ENCODE measurements around the gene CLVS2.

Gene CLVS2

DNA sequence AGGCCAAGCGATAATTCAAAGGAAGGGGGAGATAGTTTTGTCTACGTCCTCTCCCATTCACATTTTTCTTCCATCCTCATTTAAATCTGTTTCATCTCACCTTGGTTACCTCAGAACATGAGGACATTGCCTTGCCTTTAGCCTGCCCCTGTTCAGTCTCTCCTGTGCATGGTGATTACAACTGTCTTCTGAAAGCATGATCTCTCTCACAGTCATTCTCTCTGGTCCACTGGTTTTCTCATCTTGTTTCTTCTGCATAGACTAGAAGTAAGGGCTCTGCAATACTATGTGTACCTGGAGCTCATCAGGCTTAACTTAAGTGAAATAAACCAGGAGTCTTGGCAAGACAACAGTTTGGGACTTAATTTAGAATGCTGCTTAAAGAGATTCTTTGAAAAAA is 31.4 kb downstream of the CLVS2 start:
- no peak for DNase-seq

DNA sequence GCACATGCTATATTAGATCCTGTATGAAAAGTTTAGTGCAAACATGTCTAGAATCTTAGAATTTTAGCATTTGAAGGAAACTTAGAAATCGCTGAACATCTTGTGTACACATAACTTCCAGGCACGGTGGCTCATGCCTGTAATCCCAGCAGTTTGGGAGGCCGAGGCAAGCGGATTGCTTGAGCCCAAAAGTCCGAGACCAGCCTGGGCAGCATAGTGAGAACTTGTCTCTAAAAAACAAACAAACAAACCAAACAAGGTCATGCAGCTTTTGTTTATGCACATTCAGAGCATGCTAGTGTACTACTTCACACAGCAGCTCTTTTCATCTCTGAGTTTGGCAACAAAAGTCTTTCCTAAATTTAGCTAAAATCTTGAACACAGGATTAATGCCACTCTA is 32.2 kb downstream of the CLVS2 start:
- DNase-seq = no peak

DNA sequence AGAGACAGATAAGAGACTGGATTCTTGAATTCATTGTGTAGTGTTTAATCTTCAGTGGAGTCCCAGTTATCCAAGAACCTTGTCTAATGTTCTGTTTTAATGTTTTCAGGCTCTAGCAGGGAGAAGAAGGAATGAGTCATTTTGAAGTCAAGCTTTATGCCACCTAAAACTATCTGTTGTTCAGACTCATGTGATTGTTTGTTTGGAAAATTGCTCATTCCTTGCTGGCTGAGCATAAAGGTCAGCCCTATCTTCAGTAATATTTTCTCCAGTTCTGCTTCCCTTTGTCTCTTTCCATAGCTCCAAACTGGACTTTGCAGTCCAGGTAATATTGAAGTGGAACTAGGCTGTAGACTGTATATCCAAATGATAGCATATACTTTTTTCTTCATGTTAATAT is 34.2 kb downstream of the CLVS2 start:
- no peak for DNase-seq

DNA sequence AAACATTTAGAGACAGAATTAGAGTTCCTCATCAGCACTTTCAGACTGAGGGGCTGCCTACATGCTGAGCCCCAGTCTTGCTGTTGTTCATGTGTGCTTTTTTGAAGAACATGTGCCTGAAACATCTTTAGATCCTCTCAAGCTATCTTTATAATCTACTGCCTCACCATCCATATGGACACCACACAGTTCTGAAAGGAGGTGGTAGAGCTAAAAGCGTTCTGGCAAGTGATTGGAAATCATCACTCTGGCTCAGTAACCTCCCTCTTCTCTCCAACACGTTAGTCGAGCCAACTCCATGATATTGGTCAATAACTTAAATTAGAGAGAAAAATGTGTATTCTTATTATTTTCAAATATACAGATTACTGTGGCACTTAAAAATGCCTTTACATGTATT is 40.6 kb downstream of the CLVS2 start:
- no peak for DNase-seq

DNA sequence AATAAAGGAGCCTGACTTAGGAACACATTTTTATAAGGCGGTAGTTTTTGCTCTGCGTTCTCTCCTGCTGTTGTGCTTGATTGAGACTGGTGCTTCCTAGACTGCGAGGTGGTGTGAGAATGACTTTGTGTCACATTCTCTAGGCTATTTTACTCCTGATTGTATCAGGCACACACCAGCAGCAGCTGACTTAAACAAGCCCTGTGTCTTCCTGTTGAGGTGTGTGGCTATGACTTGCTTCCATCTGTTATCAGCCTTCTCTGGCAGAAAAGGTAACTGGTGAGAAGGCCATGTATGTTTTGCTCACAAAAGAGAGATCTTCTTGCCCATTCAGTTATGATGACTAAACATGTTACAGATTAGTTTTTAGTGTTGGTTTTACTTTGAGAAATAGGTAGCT is 43.4 kb downstream of the CLVS2 start:
- no peak for DNase-seq

DNA sequence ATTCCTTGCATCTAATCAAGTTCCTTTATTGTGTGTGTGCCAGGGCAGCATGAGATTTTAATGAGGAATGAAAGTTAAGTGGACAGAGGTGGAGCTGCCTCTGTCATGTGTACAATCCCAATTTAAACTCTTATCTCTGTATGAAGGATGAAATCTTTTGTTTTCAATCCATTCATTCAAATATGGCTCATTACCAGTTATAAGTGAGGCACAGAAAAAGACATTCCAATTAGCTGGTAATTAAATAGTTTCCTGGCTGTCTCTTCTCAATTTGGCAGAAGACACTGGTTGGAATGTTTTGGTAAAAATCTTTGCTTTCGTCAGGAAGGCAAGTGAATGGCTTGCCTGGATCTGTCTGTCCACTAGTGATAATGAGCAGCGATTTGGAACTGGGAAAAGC is 46.4 kb downstream of the CLVS2 start:
- no peak for DNase-seq

DNA sequence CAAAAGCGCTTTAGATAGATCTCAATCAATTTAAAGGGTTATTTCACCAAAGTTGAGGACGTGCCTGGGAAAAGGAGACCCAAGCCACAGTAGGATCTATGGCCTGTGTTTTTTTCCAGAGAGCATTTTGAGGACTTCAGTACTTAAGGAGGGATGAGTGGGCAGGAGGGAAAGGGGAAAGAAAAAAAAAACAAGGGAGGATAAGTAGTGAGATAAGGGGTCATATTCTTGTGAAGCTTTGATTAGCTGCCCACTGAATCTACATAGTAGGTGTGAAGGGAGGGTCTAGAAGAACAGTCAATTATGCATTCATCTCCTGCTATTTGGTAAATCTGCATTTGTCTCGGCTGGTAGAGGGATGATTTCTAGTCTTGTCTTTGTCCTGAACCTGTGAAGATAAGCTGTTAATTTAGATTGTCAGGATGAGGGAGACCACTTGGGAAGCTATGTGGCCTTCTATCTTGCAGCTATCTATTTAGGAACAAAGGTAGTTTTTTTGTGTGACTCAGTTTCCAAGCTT is 48.4 kb downstream of the CLVS2 start:
- DNase-seq = no peak

DNA sequence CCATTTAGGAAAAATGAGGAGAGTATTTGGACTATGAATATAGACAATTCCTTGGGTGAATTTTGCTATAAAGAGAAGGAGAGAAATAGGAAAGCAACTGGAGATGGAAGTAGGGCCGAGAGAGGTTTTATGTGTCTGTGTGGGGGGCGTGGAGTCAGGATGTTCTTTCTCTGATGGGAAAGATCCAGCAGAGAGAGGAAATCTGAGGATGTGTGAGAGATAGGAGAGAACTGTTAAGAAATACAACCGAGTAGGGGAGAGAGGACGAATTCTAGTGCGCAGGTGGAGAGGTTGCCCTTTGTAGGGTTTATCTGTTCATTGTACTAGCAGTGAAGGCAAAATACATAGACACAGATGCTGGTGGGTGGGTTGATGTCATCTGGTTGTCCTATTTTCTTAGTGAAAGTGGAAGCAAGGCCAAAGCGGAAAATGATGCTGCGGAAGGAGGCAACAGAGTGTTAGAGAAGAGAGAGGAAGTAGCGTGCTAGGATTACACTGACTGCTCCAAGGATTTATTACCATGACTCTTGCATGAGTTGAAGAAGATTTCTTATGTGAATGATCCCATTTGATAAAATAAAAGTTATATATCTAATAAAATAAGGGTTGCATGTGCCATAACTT is 57.7 kb downstream of the CLVS2 start:
- no peak for DNase-seq

DNA sequence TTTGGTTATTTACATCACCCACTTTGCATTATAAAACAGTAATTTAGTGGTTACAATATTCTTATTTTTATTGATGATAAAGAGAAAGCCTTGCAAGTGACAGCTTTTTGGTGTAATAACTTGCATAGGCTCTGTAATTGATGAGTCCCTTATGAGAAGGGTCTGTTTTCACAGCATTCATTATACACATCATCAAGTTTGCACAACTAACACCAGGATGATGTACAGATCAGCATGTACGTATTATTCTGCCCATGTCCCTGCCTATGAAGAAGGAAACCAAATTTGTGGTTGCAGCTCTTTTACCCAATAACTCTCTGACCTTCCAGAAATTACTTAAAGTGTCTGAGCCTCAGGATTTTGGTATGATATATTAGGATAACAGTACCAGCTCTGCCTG is 59.2 kb downstream of the CLVS2 start:
- no peak for DNase-seq

DNA sequence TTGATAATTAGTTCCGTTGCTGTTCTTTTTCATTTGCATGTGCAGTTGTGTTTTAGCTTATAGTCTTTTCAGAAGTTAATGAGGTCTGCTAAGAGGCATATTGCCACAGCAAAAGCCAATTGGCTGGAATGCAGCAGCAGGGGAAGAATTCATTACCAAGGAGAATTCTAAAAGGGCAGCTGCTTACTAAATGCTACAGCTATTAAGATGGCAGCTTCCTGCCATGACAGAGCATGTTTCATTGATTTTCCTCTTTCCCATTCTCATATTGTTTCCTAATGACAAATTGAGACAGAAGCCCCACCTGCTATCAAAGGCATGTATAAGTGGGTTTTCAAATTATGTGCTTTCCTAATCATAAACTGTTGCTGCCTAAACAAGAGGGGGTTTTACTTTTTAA is 66.6 kb downstream of the CLVS2 start:
- no peak for DNase-seq

DNA sequence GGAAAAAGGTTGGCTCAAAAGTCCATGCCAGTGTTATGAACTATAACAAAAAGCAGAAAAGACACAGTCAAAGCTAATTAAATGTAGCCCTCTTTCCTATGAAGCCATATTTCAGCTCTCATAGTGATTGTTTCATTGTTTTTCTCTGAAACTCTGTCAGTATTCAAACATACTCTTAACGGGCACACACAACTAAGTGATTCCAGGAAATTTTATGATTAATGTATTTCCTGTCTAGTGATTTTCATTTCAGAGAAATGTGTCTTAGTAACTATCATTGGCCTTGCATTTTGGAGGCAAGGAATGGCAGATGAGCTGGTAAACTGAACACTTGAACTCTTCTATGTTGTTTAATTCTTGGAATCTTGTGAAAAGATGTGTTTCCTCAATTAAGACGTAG is 68.0 kb downstream of the CLVS2 start:
- no peak for DNase-seq

DNA sequence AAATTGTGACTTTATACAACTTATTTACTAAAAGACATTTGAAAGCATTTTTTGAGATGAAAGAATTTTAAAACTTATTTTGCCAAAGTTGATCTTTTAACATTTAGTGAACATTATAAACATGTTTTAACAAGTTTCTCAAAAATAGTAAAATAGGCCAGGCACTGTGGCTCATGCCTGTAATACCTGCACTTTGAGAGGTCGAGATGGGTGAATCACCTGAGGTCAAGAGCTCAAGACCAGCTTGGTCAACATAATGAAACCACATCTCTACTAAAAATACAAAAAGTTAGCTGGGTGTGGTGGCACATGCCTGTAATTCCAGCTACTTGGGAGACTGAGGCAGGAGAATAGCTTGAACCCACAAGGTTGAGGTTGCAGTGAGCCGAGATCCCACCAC is 78.6 kb downstream of the CLVS2 start:
- no peak for DNase-seq

DNA sequence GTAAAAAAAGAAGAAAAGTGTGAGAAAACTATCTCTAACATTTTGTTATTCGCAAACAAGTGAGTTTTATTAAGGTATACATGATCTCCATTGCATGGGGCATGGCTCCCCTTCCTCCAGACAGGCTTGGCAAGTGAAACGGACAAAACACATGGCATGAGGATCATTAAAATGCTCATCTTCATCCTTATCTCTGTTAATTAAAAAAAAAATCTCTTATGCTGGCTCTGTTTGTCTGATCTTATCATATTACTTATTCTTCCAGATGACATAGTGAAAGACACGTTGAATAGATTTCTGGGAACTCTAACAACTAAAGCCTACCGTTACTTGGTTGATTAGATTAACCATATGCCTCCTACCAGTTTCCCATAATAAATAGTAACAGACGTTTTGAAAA is 89.4 kb downstream of the CLVS2 start:
- no peak for DNase-seq

DNA sequence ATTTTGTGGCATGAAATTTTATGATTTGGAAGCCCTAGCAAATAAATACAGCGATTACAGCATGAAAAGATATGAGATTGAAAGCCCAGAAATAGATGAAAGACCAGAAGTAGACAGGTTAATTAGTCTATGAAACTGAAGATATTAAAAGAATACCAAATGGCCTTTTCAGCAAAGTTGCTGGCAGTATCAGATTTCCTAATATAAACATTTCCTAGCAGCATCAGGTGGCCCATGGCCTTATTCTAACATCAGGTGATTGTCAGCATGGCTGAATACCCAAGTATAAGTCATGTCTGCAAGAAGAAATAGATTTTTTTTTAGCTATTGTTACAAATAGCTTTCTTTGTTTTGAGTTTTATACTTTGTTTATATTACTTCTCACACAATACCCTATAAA is 93.2 kb downstream of the CLVS2 start:
- no peak for DNase-seq

DNA sequence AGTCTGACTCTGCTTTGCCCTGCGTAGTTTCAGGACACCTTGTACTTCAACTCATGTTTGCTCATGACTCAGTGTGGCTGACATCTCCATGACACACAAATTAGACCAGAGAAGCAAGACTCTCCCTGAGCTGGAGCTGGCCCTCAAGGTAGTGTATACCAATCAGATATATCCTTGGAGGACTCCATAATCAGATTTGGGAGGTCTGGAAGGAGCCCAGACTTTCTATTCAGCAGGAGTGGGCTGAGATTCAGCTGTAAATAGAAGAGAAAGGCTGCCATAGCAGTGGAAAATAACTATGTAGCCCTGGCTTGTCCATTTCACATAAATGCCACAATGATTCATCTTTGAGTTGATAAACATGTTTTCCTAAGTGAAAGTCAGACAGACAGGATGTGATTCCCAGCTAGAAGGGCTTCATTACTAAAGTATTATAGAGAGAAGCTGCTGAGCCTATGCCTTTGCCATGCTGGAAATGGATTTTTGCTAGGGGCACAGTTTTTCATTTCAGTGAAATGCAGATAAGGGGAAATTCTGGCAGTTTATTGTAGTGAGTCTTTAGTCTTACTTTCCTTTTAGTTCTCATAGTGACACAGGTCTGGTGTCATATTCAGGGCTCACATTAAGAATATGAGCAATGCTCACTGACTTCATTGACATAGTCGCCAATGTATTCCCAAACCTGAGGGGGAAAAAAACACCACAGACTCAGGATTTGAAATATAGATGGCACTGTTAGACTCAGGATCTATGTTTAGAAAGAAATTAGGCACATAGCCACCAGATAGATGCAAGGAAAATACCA is 95.3 kb downstream of the CLVS2 start:
- DNase-seq = no peak

DNA sequence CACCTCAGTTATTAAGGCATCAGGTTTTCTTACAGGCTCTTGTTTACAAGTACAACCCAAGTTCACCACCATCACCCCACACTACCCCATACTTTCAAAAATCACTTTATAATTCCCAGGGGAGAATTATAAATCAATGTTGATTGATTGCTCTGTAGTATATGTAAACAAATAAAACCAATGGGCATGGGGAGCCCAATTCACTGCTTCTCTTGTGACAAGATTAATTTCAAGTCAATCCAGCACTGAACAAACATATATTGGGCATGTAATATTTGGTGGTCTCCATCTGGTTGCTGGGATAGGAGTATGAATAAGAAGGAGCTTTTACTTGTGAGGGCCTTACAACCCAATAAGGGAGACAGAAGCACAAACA is 95.8 kb downstream of the CLVS2 start:
- no peak for DNase-seq

DNA sequence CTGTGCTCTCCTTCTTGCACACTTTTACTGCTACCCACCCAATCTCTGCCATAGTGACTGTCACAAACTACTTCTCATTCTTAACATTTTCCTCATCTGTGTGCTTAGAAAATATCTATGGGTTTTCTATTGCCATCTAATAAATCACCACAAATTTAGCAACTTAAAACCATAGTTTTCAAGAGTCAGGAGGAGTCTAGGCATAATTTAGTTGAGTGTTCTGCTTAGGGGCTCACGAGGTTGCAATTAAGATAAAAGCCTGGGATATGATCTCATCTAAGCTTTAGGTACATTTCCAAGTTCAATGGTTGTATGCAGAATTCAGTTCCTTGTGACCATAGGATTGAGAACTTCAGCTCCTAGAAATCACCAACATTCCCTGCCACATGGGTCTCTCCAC is 98.8 kb downstream of the CLVS2 start:
- no peak for DNase-seq

DNA sequence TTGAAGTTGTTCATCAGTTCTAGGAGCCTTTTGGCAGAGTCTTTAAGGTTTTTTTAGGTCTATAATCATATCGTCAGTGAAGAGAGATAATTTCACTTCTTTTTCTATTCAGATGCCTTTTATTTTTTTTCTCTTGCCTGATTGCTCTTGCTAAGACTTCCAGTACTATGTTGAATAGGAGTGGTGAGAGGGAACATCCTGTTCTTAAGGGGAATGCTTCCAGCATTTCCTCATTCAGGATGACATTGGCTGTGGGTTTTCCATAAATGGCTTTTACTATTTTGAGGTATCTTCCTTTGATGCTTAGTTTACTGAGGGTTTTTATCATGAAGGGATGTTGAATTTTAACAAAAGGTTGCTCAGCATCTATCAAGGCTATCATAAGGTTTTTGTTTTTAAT is 109.5 kb downstream of the CLVS2 start:
- no peak for DNase-seq

DNA sequence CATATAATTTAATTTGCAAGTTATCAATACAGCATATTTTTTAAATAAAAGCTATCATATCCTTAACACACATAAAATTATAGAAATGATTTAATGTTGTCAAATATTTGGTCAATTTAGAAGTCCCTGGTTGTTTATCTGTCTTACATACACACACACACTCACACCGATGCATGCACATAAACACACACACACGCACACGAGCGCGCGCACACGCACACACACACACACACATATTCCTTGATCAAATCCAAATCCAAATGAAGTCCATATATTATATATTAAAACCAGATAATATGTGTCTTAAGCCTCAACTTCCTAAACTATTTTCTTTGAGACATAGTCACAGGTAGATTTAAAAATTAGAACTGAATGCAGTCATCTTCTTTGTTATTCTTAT is 120.3 kb downstream of the CLVS2 start:
- no peak for DNase-seq

DNA sequence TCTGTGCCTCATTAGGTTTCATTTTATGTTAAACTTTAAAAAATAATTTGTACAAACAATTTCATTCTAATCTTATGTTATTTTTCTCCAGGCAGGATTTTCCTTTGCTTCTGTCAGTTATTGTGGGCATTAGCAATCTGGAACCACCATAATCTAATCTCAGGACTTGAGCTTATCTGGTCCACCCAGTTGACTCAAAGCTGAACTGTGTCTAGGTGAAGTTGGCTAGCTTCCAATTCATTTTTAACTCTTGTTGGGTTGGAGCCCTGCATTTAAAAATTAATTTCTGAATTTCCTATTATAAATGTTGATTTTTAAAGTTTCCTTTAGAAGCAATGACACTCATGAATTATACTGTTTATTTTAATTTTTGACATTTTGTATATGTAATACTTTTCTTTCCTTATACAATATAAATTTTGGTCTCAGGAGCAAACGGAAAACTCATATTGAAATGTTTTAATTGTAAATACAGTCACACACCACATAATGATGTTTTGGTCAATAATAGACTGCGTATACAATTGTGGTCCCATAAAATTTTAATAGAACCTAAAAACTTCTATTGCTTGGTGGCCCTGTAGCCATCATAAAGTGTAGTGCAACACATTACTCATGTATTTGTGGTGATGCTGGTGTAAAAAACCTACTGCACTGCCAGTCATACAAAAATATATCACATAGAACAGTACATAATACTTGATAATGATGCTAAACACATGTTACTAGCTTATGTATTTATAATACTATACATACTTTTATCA is 121.3 kb downstream of the CLVS2 start:
- no peak for DNase-seq

DNA sequence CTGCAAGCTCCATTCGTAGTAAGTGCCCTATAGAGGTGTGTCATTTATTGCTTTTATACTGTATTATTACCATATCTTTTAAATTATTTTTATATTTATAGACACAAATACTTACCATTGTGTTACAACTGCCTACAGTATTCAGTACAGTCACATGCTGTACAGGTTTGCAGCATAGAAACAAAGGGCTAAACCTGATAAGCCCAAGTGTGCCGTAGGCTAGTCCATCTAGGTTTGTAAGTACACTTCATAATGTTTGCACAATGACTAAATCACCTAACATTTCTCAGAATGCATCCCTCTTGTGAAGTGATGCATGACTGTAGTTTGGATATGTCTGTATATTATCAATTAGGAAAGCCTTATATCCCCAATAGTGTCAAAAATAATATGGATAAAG is 122.8 kb downstream of the CLVS2 start:
- no peak for DNase-seq
